Neural crest cell (in vitro differentiated cells): ENCODE measurements around the gene TRPM3. TPM values are rescaled to one million over a fixed set of nuclear protein-coding genes. Genes with fewer than 3 reads are reported as not detected.

ENCODE experiments used
- DNase-seq: peaks from one replicate; pipeline ENCODE4 v3.0.0; 2021; ENCODE audit warnings: low read depth, mixed read lengths, low spot score
- H3K27ac Mint-ChIP-seq: one replicate; pipeline ENCODE4 v1.8.0; 2021; ENCODE audit warnings: mild to moderate bottlenecking, mixed read lengths; ENCODE audit not compliant: unreplicated experiment
- H3K27me3 Mint-ChIP-seq: 2 replicates; pipeline ENCODE4 v1.8.0; 2021; ENCODE audit warnings: low read depth, mild to moderate bottlenecking, mixed read lengths
- H3K36me3 Mint-ChIP-seq: 2 replicates; pipeline ENCODE4 v1.8.0; 2021; ENCODE audit warnings: low read depth, mild to moderate bottlenecking, mixed read lengths
- H3K4me1 Mint-ChIP-seq: 2 replicates; pipeline ENCODE4 v1.8.0; 2021; ENCODE audit warnings: mixed read lengths
- H3K4me3 Mint-ChIP-seq: one replicate; pipeline ENCODE4 v1.8.0; 2021; ENCODE audit warnings: mild to moderate bottlenecking, mixed read lengths
- H3K9me3 Mint-ChIP-seq: 2 replicates; pipeline ENCODE4 v1.8.0; 2021; ENCODE audit warnings: mixed read lengths
- CTCF ChIP-seq: fragments of 200-600 bp; sonication (generic); conservative IDR thresholded peaks from 2 replicates; pipeline ENCODE4 v1.5.0; 2021; ENCODE audit warnings: antibody characterized with exemption, mild to moderate bottlenecking
- total RNA-seq: library from RNA; stranded (reverse); gene quantifications from 2 replicates; pipeline ENCODE4 v1.2.1, GENCODE V29; 2021

TRPM3 gene
- total RNA-seq, 1 donor from 2014 or later = 1.4 TPM

- TF ChIP-seq CTCF = no peak
- H3K9me3 Mint-ChIP-seq = no peaks in the 10 kb centered on the region
- no peaks in the 10 kb centered on the region for H3K27me3 Mint-ChIP-seq
These were observed 502.6 kb downstream of the TRPM3 start for GRCh38 chr9:70618784-70619183.

DNA sequence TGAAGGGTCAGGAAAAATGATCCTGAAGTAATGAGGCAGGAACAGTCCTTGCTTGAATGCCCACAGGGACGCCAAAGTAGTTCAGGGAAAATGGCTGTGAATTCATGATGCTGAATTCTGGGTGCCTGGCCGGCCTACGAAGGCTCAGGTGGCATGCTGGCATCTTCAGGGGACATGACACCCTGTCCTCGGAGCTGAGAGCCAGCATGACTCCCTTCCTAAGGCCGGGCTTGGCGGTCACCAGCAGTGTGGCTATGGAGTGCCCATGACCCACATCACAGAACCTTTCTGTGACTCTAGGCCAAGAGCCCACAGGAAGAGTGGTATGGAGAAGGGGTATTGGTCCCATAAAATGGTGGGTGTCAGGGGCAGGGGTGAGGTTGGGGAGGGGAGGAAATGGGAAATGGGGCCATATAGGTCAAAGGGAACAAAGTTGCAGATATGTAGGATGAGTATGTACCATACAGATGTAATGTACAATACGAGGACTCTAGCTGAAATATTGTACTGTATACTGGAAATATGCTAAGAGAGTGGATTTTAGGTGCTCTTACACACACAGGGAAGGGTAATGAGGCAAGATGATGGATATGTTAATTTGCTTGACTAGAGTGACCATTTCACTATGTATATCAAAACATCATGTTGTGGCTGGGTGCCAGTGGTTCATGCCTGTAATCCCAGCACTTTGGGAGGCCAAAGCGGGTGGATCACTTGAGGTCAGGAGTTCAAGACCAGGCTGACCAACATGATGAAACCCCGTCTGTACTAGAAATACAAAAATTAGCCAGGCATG lies 504.2 kb downstream of the TRPM3 start:
- TF ChIP-seq CTCF = no peak
- H3K4me1 Mint-ChIP-seq = peaks cover 22% of the 10 kb centered on the region
- no peak for DNase-seq
- no peaks in the 10 kb centered on the region for H3K9me3 Mint-ChIP-seq
- no peak overlapping the region for H3K27ac Mint-ChIP-seq
- no peaks in the 10 kb centered on the region for H3K36me3 Mint-ChIP-seq
- no peak overlapping the region for H3K4me3 Mint-ChIP-seq
- no peaks in the 10 kb centered on the region for H3K27me3 Mint-ChIP-seq

More at GRCh38 chr9:70618784-70619183, 502.6 kb downstream of the TRPM3 start:
- H3K27ac Mint-ChIP-seq = no peak overlapping the region
- H3K36me3 Mint-ChIP-seq = no peaks in the 10 kb centered on the region
- H3K4me3 Mint-ChIP-seq = no peak overlapping the region
- peaks cover 15% of the 10 kb centered on the region for H3K4me1 Mint-ChIP-seq
- DNase-seq = no peak

GRCh38 chr9:70616228-70616990 lies 505.0 kb downstream of the TRPM3 start:
- no peak overlapping the region for H3K27ac Mint-ChIP-seq
- no peaks in the 10 kb centered on the region for H3K36me3 Mint-ChIP-seq
- no peak for DNase-seq
- TF ChIP-seq CTCF = no peak
- H3K4me1 Mint-ChIP-seq = peaks cover 22% of the 10 kb centered on the region
- H3K9me3 Mint-ChIP-seq = no peaks in the 10 kb centered on the region
- H3K4me3 Mint-ChIP-seq = no peak overlapping the region
- no peaks in the 10 kb centered on the region for H3K27me3 Mint-ChIP-seq

GRCh38 chr9:70615464-70616138 lies 505.8 kb downstream of the TRPM3 start:
- TF ChIP-seq CTCF = no peak
- Mint-ChIP-seq H3K27me3 (no peaks in the 10 kb centered on the region), H3K27ac (no peak overlapping the region), H3K36me3 (no peaks in the 10 kb centered on the region), H3K4me1 (peaks cover 22% of the 10 kb centered on the region), H3K4me3 (no peak overlapping the region), H3K9me3 (no peaks in the 10 kb centered on the region)
- no peak for DNase-seq

- DNase-seq = no peak
- Mint-ChIP-seq H3K27ac (no peak overlapping the region), H3K9me3 (no peaks in the 10 kb centered on the region), H3K4me1 (peaks cover 22% of the 10 kb centered on the region), H3K36me3 (no peaks in the 10 kb centered on the region), H3K4me3 (no peak overlapping the region), H3K27me3 (no peaks in the 10 kb centered on the region)
- TF ChIP-seq CTCF = no peak
These were observed 506.5 kb downstream of the TRPM3 start for GRCh38 chr9:70614786-70615463.
